CMK (cell line): ENCODE measurements around the gene CDKN1C.

Experiments
- DNase-seq: peaks from one replicate; pipeline ENCODE4 v3.0.0-alpha.2; 2010; ENCODE audit warnings: low read depth

The CDKN1C gene

DNA sequence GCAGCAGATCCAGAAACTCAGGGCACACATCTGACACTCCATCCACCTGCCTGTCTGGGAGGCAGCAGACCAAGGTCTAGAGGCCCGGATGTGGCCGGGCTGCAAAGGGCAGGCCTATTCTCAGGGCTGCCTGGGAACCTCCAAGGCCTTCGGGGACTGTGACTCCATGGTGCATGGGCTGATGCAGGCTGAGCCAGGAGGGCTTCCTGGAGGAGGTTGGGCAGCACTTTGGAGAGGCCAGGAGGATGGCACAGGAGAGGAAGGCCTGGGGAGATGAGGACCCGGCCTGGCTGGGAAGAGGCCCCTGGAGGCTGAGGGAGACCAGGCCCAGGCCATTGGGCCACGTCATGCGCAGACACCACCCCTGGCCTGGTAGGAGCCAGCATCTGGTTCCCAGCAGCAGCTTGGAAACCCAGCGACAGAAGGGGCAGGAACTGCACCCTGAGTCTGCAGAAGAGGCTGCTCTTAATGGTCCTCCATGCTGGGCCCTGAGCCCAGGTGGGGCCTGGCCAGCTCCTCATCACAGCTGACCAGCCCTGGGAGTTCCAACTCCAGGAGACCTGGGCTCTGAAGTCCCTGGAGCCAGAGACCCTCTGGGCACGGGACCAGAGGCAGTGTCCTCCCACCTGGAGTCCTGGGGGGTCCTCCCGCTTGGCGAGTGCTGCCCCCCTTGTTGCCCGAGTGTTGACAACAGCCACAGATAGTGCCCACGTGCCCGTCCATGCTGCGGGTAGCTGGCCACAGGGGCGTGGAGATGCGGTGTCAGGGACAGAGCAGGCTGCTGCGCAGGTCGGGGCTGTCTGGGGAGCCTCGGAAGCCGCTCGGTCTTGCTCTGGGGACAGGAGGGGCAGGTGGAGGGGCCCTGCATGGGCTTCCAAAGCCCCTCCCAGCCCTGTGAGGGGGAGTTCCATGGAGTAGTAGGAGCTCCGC is 38.1 kb upstream of the CDKN1C start:
- no peak for DNase-seq

DNA sequence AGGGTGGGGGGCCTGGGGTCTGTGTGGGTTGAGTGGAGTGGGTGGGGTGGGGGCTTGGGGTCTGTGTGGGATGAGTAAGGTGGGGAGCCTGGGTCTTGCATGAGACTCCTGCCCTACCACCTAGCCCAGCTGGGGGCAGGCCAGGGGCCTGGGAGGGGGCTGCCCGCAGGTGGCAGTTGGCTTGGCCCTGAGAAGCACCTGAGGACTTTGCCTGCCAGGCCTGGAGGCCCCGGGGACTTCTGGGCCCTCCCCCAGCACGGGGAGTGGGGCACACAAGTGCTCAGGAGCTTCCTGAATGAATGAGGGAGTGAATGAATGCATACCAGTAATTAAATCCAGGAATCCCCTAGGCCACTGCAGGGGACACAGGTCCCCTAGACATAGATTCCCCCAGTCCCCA is 37.1 kb upstream of the CDKN1C start:
- DNase-seq: no peak

DNA sequence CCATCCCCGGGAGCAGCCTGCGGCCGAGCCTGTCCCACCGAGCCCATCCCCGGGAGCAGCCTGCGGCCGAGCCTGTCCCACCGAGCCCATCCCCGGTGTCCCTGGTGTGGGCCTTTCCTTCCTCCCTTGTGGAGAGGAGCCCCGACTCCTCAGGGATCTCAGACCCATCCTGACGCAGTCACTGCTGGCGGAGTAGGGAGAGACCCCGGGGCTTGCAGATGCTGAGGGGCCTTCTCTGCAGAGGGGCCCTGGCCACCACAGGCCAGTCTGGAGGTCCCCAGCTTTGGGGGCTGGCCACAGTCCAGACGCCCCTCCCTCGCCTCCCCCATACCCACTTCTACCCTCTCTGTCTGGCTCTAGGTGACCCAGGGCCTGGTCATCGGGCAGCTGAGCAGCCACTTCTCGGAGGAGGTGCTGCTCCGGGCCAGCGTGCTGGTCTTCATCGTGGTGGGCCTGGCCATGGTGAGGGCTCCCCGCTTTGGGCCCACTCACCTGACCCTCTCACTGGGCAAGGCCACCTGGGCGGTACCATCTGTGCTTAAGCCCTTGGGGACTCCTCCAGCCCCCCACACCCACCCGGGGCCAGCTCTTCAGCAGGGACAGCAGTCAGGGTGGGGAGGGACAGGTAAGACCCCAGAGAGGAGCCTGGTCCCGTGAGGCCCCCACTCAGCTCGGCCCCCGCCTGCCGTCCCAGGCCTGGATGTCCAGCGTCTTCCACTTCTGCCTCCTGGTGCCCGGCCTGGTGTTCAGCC is 36.3 kb upstream of the CDKN1C start:
- no peak for DNase-seq

DNA sequence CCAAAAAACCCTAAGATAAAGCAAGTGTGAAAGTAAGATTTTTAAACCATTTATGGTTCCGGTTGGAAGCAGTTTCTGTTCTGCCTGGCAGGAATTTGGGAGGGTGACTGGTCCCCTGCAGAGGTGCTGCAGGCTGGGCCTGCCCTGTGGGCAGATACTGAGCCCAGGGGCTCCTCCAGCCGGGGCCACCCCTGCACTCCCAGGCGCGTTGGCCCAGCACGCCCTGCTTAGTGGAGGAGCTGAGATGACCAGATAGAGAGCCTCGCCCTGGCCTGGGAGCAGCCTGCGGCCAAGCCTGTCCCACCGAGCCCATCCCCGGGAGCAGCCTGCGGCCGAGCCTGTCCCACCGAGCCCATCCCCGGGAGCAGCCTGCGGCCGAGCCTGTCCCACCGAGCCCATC is 35.7 kb upstream of the CDKN1C start:
- DNase-seq: no peak

DNA sequence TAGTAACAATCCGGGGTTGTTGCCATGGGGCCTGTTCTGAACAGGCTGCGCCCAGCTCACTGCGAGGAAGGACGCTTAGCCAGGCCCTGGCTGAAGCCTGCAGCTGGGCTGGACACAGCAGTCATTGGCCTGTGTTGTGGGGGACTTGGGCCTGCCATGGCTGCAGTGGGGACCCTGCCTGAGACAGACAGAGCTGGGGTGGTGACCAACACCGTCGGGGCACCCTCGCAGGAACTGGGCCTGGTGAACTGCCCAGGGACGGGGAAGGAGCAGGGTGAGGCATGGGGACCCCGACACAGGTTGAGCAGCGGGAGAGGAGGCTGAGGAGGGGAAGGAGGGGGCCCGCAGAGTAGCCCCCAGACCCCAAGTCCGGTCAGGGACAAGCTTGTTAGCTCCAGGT is 34.8 kb upstream of the CDKN1C start:
- no peak for DNase-seq

DNA sequence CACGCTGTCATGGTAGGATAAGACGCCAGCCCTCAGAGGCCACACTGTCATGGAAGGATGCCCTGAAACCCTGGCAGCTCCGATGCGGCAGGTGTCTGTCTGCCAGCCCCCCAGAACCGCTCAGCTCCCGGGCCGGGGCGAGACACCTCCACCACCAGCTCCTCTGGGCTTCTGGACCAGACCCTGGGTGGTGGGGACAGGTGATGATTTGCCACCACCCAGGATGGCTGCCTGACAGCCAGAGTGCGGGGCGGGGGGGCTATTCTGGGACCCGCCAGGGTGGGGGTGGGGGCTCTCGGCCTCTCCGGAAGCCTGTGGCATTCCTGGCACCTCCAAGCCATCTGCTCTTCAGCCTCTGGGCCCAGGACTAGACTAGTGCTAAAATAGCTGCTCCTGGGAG is 34.3 kb upstream of the CDKN1C start:
- no peak for DNase-seq

DNA sequence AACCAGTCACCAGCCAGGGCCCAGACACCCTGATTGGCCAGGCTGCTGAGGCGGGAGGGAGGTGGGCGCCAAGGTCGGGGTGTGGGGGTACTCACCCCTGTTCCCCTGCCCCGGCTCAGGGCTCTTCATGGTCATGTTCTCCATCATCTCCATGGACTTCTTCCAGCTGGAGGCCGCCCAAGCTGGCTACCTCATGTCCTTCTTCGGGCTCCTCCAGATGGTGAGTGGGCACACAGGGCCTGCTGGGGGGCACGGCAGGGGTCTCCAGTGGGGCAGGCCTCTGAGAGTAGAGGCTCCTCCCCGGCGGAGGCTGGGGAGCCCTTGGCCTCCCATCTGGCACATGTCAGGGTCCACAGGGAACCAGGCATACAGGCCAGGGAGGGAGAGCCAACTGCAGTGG is 33.6 kb upstream of the CDKN1C start:
- no peak for DNase-seq

DNA sequence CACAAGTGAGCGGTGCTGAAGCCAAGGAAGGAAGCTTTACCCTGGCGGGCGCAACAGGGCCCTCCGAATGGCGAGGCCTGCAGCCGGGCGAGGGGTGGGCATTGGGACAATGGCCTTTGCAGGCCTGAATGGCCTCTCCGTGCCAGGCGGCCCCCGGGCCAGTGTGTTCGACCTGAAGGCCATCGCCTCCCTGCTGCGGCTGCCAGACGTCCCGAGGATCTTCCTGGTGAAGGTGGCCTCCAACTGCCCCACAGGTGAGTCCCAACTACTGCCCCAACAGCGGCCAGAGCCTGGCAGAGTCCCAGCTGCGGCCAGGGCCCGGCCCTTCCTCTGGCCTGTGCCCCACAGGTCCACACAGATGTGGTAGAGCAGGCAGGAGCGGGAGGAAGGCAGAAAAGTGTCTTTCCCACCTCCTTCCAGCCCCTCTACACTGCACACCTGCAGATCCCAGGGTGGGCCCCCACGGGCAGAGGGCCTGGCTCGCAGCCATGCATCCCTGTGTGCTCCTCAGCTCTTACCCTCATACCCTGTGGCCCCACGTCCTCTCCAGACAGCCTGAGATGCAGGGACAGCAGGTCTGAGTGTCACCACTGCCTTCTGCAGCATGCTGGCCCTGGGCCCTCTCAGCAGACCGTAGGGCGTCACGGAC is 32.4 kb upstream of the CDKN1C start:
- no peak for DNase-seq

DNA sequence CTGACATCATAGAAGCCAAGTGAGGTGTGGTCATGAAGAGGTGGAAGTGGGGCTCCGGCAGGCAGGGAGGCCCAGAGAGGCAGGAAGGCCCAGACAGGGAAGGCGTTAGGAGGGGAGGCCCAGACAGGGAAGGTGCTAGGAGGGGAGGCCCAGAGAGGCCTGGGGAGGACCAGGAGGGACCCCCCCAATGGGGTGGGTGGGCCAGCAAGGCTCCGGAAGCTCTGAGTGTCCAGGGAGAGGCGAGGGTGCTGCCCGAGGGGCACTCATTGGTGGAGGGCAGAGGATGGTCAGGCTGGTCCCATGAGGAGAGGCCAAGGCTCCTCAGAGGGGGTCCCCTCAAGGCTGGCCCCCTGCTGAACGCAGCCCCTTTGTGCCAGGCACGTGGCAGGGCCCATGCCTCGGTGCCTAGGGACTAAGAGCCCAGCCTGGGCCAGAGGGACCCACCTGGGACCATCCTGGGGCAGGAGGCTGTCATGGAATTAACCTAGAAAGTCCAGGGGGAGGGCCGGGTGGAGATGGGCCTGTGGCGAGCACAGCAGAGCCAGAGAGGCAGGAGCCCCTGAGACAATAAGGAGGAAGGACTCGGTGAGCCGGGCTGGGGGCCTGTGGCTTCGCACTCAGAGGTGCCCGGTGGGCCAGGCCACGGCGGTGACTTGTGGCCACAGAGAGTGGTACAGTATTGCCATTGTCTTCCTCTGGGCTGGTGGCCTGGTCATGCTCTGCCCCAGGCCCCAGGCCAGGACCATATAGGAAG is 31.5 kb upstream of the CDKN1C start:
- no peak for DNase-seq

DNA sequence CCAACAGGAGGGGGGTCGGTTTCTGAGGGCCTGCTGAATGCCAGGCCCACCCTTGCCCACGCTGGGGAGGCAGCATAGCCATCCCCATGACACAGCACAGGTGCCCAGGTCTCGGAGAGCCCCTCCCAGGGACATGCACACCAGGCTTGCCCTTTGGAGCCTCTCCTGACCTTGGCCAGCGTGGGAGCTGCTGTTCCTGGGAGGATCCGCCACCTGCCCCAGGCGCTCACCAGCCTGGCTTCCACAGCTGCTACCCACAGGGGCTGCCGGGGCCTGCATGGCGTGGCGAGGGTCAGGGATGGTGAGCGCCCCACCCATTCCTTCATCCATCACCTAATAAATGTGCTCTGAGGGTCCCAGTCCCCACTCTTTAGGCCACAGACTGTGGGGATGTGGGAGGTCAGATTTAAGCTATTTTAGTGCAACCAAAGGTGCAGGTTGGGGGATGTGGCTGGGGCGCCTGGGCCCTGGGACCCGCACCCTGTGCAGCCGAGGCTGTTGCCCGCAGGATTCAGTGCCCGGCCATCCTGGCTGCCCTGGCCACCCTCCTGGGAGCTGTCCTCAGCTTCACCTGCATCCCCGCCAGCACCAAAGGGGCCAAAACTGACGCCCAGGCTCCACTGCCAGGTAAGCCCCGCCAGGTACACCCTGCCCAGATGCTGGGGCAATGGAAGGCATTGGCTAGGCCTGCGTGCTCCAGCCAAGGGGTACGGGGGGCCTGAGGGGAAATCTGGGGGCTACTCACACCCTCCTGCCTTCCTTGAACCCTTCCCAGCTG is 30.7 kb upstream of the CDKN1C start:
- DNase-seq: no peak

DNA sequence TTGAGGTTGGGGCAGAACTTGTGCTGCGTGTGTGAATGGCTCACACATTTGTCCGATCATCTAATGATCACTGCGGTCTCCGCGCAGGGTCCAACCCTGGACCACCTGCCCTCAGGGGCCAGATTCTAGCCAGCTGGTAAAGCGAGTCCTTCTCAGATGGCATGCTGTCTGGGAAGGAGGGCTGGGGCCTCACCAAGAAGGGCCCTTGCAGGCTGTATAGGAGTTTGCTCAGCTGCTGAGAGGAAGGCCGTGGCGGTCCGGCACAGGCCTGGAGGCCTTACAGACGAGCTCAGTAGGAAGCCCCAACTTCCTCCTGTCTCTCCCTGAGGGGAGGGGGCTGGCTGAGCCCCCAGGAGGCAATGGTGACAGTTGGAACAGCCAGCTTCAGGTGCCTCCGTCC is 29.9 kb upstream of the CDKN1C start:
- DNase-seq: no peak

DNA sequence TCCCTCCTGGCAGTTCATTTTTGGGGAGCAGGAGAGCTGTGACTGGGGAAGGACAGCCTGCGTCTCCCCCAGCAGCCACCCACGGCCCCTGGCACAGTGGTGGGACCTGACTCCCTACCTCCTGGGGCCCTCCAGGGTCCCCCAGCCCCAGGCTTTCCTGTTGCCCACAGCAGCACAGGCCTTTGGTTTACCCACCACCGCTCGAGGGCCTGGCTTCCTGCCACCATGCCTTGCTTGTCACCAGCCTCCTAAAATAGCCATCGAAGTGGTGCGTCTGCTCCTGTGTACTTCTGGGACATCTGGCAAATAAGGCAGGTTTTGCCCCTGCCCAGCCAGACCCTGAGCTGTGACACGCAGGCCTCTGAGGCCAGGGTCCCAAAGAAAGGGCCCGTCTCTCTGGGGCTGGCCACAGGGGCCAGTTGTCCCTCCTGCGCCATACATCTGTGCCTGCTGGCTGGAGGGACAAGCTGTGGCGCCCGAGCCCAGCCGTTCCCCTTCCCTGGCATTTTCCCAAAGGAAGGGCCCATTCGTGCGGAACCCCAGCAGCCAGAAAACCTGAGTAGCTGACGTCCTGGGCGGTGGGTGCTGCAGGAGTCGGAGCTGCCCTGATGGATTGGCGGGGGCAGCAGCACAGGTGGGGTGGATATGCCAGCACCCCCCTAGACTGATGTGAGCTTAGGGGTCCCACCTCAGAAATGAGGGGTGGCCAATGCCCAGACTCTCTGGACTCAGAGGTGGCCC is 29.1 kb upstream of the CDKN1C start:
- DNase-seq: no peak

DNA sequence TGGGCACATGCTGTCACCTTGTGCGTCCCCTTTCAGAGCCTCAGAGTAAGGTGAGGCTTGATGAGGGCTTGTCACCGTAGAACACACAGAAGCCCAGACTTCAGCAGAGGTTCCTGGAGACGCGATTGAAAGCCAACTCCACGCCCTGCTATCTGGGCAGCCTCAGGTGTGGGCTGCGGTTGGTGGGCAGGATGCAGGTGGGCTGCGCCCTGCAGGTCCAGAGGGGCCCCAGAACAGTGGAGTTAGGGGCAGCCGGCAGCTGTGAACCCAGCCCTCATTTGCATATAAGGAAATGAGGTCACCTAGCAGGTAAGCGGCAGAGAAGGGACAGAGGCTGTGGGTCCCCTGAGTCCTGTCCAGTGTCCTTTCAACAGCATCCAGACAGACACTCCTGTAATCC is 28.2 kb upstream of the CDKN1C start:
- DNase-seq: no peak

DNA sequence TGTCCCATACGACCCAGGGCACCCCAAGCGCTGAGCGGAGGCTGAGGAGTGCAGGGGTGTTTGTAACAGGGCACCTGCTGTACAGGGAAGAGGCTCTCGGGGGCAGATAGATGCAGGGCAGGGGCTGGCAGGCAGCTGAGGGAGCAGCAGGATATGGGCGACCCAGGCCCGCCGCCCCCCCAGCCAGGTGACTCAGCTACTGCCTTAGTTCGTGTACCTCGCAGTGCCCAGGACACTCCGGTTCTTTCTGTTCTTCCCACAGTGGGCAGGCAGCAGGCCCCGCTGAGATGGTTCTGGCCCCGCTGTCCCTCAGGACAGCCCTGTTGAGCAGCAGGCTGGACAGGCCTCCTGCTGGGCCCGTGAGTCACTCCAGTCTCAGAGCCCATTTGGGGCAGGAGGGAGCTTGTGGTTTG is 27.4 kb upstream of the CDKN1C start:
- DNase-seq: no peak

DNA sequence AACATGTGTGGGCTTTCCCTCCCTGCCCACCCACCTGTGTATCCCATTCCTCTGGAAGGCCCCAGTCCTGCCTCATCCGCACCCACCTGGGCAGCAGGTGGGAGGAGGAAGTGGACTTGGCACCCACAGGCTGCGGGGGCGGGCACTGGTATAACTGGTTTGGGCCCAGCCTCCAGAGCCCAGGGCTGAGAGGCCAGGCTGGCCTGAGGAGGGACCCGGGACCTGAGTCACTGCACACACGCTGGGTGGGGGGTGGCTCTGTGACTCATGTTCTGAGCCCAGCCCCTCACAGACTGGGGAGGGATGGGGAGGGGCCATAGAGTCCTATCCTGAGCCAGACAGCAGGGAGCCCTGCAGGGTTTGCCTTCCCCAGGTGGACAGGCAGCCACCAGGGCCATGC is 26.9 kb upstream of the CDKN1C start:
- no peak for DNase-seq

DNA sequence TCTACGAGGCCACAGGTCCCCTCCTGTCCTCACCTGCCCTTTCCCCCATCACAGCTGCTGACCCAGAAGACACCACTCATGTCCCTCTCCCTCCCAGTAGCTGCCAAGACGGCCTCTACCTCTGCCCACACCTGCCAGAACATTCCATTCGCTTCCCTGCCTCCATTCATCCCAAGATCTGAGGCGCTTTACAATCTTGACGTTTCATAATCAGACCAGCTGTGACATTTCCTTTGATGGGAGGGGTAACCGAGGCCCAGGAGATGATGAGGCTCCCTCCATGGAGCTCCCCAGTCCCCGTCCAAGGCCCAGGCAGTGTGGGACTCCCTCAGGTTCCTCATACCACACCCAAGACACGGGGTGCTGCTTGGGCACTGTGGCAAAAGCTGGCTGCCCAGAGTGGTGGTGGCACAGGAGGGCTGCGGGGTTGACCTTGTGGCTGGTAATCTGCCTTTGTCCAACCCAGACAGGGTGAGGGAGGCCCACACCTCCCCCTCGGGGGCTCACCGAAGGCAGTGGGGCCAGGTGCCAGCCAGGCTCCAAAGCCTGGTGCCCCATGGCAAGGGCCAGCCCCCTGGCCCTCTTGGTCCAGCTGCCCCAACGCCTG is 26.3 kb upstream of the CDKN1C start:
- no peak for DNase-seq

DNA sequence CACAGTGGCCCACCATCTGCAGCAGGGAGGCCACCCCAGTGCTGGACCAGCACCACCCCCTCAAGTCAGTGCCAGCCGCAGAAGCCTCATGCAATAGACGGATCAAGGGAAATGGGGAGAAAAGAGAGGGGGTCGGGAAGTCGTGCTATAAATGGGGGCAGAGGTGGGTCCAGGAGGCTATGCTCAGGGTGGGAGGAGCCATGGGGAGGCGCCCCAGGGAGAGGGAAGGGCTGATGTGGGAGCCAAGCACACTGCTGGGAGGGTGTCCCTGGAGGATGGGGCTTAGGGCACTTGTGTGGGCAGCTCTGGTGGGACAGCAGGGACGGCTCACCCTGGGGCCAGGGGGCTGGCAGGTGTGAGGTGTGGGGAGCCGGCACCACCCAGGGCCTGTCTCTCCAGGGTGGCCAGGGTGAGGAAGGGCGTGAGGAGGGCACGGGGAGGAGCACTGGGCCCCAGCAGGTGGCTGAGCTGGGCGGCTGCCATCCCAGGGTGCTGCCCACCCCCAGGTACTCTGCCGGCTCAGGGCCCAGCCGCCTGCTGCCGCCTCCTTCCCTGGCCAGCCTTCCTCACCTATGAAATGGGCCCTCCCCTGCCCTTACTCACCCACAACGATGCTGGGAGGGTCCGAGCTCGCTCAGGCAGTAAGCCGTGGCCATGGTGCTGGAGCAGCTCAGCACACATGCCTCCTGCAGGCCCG is 25.7 kb upstream of the CDKN1C start:
- DNase-seq: no peak

DNA sequence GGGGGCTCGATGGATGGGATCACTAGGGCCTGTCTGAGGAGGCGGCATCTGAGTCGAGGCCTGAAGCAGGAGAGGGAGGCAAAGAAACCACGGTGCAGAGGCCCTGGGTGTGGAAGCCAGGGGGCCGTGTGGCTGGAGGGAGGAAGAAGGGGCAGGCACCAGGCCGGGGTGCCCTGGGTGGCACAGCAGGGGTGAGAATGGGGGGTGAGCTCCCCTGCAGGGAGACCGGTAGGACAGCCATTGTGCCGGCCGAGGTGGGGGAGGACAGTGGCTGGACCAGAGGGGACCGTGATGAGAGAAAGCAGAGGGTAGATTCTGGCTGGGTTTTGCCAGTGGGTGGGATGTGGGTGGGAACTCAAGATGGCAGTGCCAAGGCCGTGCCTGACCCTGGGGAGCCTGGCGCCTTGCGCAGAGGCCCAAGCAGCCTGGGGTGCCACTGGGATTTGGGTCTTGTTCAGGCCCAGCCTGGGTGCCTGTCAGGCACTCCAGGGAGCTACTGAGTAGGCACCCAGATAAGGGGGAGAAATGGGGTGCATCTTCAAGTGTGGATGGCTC is 24.9 kb upstream of the CDKN1C start:
- DNase-seq: no peak
